Activated CD8-positive, alpha-beta T cell treated with anti-CD3 and anti-CD28 coated beads, Interleukin-2, amount 10 ng/mL, durations not matched to agents 7 days and 5 days (primary cell): Measurements from ENCODE around the gene ZACN. TPM values are rescaled to one million over a fixed set of nuclear protein-coding genes. Genes with fewer than 3 reads are reported as not detected.
A peak's percentile ranks its signal among the peaks of the same experiment; 100 is the strongest.

Experiments
- ATAC-seq: fragments of 150-1000 bp; cut with Tn5 transposase; one replicate; pipeline ENCODE4 v1.10.0; 2021; ENCODE audit warnings: moderate library complexity
- CTCF ChIA-PET: fragments of 350-600 bp; sonication (Branson Sonifier 250); formaldehyde crosslinking; loops from one replicate; lab custom pipeline; 2021; ENCODE audit warnings: antibody characterized with exemption; lab: Charles Lee
- POLR2A ChIA-PET: fragments of 350-600 bp; sonication (Branson Sonifier 250); formaldehyde crosslinking; loops from one replicate; lab custom pipeline; 2021; ENCODE audit warnings: antibody characterized with exemption; lab: Charles Lee
- DNase-seq: peaks from one replicate; pipeline ENCODE4 v3.0.0-alpha.2; 2020
- H3K27ac Mint-ChIP-seq: one replicate; pipeline ENCODE4 v1.8.0; 2021; ENCODE audit warnings: mild to moderate bottlenecking, mixed read lengths
- H3K27me3 Mint-ChIP-seq: one replicate; pipeline ENCODE4 v1.8.0; 2021; ENCODE audit warnings: low read depth, mixed read lengths
- H3K36me3 Mint-ChIP-seq: one replicate; pipeline ENCODE4 v1.8.0; 2021; ENCODE audit warnings: low read depth, mixed read lengths
- H3K4me1 Mint-ChIP-seq: one replicate; pipeline ENCODE4 v1.8.0; 2021; ENCODE audit warnings: low read depth, mixed read lengths
- H3K4me3 Mint-ChIP-seq: one replicate; pipeline ENCODE4 v1.8.0; 2021; ENCODE audit warnings: mild to moderate bottlenecking, mixed read lengths
- H3K9me3 Mint-ChIP-seq: one replicate; pipeline ENCODE4 v1.8.0; 2022; ENCODE audit warnings: mixed read lengths; ENCODE audit not compliant: insufficient read depth
- total RNA-seq, 2 experiments: library from RNA; stranded (reverse); gene quantifications; one replicate each; pipeline ENCODE4 v1.2.3, GENCODE V29; 2021

The ZACN gene
- total RNA-seq, 2 experiments from 2014 or later = 0.18 to 0.34 TPM

DNA sequence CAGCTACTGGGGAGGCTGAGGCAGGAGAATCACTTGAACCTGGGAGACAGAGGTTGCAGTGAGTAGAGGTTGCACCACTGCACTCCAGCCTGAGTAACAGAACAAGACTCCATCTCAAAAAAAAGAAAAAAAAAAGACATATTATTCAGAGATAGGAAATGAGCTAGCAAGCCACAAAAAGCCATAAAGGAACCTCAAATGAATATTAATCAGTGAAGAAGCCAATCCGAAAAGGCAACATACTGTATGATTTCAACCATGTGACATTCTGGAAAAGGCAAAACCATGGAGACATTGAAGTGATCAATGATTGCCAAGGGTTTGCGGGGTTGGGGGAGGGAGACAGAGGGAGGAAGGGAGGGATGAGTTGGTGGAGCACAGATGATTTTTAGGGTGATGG is 33.0 kb downstream of the ZACN start:
- ATAC-seq (no peak), DNase-seq (no peak)
- no peak overlapping the region for H3K4me3 Mint-ChIP-seq
- no peaks in the 10 kb centered on the region for H3K9me3 Mint-ChIP-seq
- H3K4me1 Mint-ChIP-seq = no peaks in the 10 kb centered on the region
- POLR2A ChIA-PET = interaction anchor here (0.6 kb wide), 1 partner anchor 161 kb away, joined by 3 read pairs; no protein-coding TSS in a partner anchor
- peaks cover 4% of the 10 kb centered on the region for H3K27me3 Mint-ChIP-seq
- H3K36me3 Mint-ChIP-seq = no peaks in the 10 kb centered on the region
- H3K27ac Mint-ChIP-seq = no peak overlapping the region
- CTCF ChIA-PET = interaction anchor here (1.1 to 2.1 kb wide), 3 partner anchors 9 to 286 kb away, joined by 4 to 7 read pairs (median 4); no protein-coding TSS in a partner anchor

DNA sequence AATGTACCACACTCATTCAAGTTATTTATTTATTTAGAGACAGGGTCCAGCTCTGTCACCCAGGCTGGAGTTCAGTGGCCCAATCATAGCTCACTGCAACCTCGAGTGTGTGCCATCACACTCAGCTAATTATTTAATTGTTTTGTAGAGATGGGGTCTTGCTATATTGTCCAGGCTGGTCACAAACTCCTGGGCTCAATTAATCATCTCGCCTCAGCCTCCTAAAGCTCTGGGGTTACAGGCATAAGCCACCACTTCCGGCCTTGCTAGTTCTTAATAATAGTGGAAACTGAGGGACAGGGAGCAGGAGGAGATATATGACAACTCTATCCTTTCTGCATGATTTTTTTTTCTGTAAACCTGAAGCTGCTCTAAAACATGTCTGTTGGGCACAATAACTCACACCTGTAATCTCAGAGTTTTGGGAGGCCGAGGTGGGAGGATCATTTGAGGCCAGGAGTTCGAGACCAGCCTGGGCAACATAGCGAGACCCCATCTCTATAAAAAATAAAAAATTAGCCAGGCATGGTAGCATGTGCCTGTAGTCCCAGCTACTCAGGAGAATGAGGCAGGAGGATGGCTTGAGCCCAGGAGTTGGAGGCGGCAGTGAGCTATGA is 36.3 kb downstream of the ZACN start:
- Mint-ChIP-seq H3K9me3 (no peaks in the 10 kb centered on the region), H3K4me3 (no peak overlapping the region), H3K4me1 (no peaks in the 10 kb centered on the region), H3K27ac (no peak overlapping the region), H3K36me3 (no peaks in the 10 kb centered on the region), H3K27me3 (peaks cover 4% of the 10 kb centered on the region)
- ChIA-PET POLR2A (interaction anchor here (1.4 kb wide), 1 partner anchor 12 kb away, joined by 4 read pairs; the partner anchor contains the start of gene EXOC7), CTCF (interaction anchor here (1.5 to 2.4 kb wide), 4 partner anchors 9 to 271 kb away, joined by 3 to 10 read pairs (median 6); no protein-coding TSS in a partner anchor)
- DNase-seq = no peak
- ATAC-seq = no peak

DNA sequence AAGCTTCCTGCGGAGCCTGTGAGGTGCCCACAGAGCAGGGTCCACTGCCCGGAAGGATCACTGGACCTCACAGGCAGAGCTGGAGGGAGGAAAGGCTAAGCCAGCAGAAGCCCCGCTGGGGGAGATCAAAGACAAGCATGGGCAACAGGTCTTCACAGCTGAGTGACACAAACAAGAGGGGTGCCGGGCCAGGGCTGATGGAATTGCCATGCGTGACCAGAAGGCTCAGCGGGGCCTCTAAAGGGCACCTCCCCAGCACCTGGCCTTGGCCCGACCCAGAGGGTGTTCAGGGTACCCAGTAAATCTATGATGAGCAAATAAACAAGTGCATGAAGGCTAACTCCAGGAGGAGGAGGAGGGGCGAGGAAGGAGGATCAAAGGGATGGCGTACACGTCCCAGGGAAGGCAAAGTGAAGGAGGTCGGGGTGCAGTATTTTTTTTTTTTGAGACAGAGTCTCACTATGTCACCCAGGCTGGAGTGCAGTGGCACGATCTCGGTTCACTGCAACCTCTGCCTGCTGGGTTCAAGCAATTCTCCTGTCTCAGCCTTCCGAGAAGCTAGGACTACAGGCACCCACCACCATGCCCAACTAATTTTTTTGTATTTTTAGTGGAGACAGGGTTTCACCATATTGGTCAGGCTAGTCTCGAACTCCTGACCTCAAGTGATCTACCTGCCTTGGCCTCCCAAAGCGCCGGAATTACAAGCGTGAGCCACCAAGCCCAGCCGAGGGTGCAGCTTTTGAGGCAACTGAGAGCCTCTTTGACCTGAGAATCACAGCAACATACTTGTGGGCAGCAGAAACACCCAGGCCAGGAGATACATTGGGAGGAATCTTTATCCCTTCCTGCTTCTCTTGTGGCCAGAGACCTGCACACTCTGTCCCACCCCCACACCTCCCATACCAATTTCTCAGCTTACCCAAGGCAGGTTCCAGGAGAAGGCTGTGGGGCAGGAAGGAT is 40.7 kb downstream of the ZACN start:
- ChIA-PET POLR2A (interaction anchor here (2.8 to 12.0 kb wide), 2 partner anchors 152 to 159 kb away, joined by 22 to 163 read pairs; no protein-coding TSS in a partner anchor), CTCF (interaction anchor here (0.8 to 11.2 kb wide), 13 partner anchors 11 to 180 kb away, joined by 3 to 222 read pairs (median 5); no protein-coding TSS in a partner anchor)
- Mint-ChIP-seq H3K27ac (peak overlapping the region; percentile 11), H3K4me1 (peaks cover 28% of the 10 kb centered on the region), H3K36me3 (no peaks in the 10 kb centered on the region), H3K27me3 (no peaks in the 10 kb centered on the region), H3K4me3 (no peak overlapping the region), H3K9me3 (no peaks in the 10 kb centered on the region)
- ATAC-seq = no peak
- no peak for DNase-seq

DNA sequence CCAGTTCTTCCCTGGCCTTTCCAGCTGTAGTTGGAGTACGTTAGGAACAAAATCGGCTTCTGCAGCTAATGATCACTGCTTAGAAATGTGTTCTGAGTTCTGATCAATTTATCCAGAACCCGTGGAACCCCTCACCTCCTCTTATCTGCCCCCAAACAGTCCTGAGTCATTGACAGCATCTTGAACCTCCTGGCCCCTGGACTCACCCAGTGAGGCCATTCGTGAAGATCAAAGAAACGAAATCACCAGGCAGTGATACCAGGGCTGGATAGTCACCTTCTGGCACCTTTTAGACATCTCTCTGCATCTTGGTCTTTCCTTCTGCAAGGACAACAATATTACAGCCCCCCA is 41.7 kb downstream of the ZACN start:
- Mint-ChIP-seq H3K36me3 (no peaks in the 10 kb centered on the region), H3K4me1 (peaks cover 33% of the 10 kb centered on the region), H3K9me3 (no peaks in the 10 kb centered on the region), H3K27me3 (no peaks in the 10 kb centered on the region), H3K27ac (peak overlapping the region; percentile 60), H3K4me3 (no peak overlapping the region)
- ChIA-PET POLR2A (interaction anchor here (1.2 to 12.0 kb wide), 4 partner anchors 72 to 169 kb away, joined by 4 to 163 read pairs (median 14); no protein-coding TSS in a partner anchor), CTCF (interaction anchor here (0.9 to 11.2 kb wide), 19 partner anchors 10 to 178 kb away, joined by 3 to 222 read pairs (median 6); no protein-coding TSS in a partner anchor)
- ATAC-seq (no peak), DNase-seq (no peak)

DNA sequence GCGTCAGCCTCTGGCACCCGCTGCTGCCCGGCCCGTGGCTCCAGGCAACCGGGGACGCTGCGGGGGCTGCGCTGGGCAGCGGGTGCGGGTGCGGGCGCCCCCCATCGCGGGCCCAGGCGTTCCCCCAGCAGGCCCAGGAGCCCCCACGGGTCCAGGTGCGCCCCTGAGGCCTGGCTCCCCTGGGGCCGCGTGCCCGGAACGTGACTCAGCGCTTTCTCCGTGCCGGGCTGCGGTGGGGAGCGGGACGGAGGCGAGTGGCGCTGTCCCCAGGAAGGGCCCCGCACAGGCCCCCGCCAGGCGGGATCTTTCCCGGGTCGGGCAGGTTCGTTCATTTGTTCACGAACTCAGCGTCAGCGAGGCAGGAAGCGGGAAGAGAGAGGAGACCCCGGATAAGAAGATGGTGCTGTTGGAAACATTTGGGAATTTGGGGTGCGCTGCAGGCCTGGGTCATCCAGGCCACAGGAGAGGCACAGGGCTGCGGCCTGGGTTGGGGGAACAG is 43.0 kb downstream of the ZACN start:
- H3K9me3 Mint-ChIP-seq = no peaks in the 10 kb centered on the region
- H3K36me3 Mint-ChIP-seq = no peaks in the 10 kb centered on the region
- no peaks in the 10 kb centered on the region for H3K27me3 Mint-ChIP-seq
- ChIA-PET CTCF (interaction anchor here (0.5 to 11.2 kb wide), 26 partner anchors 8 to 167 kb away, joined by 3 to 222 read pairs (median 6); no protein-coding TSS in a partner anchor), POLR2A (interaction anchor here (0.5 to 12.0 kb wide), 8 partner anchors 23 to 448 kb away, joined by 3 to 163 read pairs (median 6); no protein-coding TSS in a partner anchor)
- DNase-seq (no peak), ATAC-seq (peak; percentile 31)
- peak overlapping the region; percentile 26 for H3K4me3 Mint-ChIP-seq
- peak overlapping the region; percentile 73 for H3K27ac Mint-ChIP-seq
- peaks cover 45% of the 10 kb centered on the region for H3K4me1 Mint-ChIP-seq

DNA sequence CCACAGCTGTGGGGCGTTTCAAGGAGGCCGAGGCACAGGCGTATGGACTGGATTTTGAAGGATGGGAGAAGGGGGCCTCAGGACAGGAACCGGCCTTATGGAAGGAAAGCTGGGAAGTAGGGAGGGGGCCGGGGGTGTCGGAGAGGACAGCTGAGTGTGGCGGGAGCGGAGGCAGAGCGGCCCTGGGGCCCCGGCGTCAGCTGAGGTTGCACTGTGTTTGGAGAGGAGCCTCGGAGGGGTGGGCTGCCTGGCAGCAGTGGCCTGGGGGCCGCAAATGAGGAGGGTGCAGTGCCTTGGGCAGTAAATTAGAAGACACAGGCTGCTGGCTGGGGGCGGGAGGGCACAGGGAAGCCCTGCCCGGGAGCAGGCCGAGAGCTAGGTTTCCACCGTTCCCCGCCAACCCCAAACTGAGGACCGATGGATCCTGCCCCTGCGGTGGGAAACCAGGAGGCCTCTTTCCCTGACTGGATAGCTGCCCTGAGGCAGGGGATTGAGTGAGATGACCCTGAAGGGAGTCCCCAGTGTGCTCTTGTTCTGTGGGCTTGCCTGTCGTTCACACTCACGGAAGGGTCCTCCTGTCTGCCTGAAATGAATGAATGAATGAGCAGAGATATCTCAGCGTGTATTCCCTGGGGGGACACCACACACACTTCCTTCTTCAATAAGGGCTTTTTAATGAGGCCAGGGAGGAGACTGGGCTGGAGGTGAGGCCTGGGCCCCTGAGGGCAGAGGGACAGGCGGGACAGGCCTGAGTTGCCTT is 43.6 kb downstream of the ZACN start:
- Mint-ChIP-seq H3K9me3 (no peaks in the 10 kb centered on the region), H3K4me3 (peak overlapping the region; percentile 26), H3K27me3 (no peaks in the 10 kb centered on the region), H3K27ac (peak overlapping the region; percentile 77), H3K36me3 (no peaks in the 10 kb centered on the region), H3K4me1 (peaks cover 49% of the 10 kb centered on the region)
- ChIA-PET CTCF (interaction anchor here (0.8 to 11.2 kb wide), 8 partner anchors 11 to 158 kb away, joined by 3 to 222 read pairs (median 6); no protein-coding TSS in a partner anchor), POLR2A (interaction anchor here (1.5 to 12.0 kb wide), 3 partner anchors 22 to 149 kb away, joined by 6 to 163 read pairs (median 7); no protein-coding TSS in a partner anchor)
- DNase-seq (no peak), ATAC-seq (no peak)

DNA sequence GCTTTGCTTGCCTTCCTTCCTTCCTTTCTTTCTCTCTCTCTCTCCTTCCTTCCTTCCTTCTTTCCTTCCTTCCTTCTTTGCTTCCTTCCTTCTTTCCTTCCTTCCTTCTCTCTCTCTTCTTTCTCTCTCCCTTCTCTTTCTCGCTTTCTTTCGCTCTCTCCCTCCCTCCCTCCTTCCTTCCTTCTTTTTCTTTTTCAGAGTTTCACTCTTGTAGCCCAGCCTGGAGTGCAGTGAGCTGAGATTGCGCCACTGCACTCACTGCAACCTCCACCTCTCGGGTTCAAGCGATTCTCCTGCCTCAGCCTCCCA is 44.2 kb downstream of the ZACN start:
- DNase-seq (no peak), ATAC-seq (no peak)
- Mint-ChIP-seq H3K36me3 (no peaks in the 10 kb centered on the region), H3K27me3 (no peaks in the 10 kb centered on the region), H3K9me3 (no peaks in the 10 kb centered on the region), H3K4me3 (no peak overlapping the region), H3K27ac (peak overlapping the region; percentile 77), H3K4me1 (peaks cover 49% of the 10 kb centered on the region)
- ChIA-PET POLR2A (interaction anchor here (0.6 to 12.0 kb wide), 6 partner anchors 22 to 157 kb away, joined by 4 to 163 read pairs (median 5); partner anchors contain the start of gene UBALD2), CTCF (interaction anchor here (0.7 to 11.2 kb wide), 7 partner anchors 10 to 157 kb away, joined by 4 to 222 read pairs (median 5); no protein-coding TSS in a partner anchor)

DNA sequence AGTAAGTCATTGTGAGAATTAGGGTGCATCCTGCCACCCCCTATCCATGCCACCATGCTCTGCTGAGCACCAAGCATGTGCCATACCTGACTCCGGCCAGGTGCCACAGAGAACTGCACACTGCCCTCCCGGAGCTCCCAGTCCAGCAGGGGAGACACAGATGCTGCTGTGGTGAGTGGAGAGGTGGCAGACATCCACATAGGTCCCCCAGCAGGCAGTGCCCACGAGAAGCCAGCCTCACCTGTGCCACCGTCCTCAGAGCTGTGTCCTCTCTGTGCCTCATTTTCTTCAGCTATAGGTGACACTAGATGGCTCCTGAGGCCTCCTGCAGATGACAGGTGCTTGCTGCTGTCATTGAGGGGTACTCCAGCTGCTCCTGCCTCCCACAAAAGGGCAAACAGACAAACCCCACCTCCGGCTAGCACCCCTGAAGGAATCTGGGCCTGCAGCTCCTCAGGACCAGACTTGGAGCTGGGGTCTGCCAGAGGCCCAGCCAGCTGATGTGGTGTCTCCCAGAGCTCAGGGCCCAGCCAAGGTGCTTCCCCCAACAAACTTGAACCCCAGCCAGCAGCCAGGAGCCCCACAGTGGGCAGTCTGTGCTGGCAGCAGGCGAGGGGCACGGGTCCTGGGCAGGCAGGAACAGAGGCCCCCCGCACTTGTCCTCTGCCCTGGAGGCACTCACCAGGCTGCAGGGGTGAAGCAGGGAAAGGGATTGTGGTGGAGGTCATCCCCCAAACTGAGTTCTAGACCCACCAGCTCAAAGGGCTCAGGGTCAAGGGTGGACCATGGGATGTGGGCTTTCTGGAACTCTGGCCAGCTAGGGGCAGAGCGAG is 45.0 kb downstream of the ZACN start:
- DNase-seq = no peak
- peaks cover 49% of the 10 kb centered on the region for H3K4me1 Mint-ChIP-seq
- no peaks in the 10 kb centered on the region for H3K36me3 Mint-ChIP-seq
- CTCF ChIA-PET = interaction anchor here (0.7 to 11.2 kb wide), 10 partner anchors 9 to 156 kb away, joined by 3 to 222 read pairs (median 5); no protein-coding TSS in a partner anchor
- ATAC-seq = no peak
- H3K27me3 Mint-ChIP-seq = no peaks in the 10 kb centered on the region
- no peak overlapping the region for H3K4me3 Mint-ChIP-seq
- POLR2A ChIA-PET = interaction anchor here (0.6 to 12.0 kb wide), 8 partner anchors 18 to 156 kb away, joined by 3 to 163 read pairs (median 4); partner anchors contain the start of gene UBALD2
- no peaks in the 10 kb centered on the region for H3K9me3 Mint-ChIP-seq
- H3K27ac Mint-ChIP-seq = peak overlapping the region; percentile 77

DNA sequence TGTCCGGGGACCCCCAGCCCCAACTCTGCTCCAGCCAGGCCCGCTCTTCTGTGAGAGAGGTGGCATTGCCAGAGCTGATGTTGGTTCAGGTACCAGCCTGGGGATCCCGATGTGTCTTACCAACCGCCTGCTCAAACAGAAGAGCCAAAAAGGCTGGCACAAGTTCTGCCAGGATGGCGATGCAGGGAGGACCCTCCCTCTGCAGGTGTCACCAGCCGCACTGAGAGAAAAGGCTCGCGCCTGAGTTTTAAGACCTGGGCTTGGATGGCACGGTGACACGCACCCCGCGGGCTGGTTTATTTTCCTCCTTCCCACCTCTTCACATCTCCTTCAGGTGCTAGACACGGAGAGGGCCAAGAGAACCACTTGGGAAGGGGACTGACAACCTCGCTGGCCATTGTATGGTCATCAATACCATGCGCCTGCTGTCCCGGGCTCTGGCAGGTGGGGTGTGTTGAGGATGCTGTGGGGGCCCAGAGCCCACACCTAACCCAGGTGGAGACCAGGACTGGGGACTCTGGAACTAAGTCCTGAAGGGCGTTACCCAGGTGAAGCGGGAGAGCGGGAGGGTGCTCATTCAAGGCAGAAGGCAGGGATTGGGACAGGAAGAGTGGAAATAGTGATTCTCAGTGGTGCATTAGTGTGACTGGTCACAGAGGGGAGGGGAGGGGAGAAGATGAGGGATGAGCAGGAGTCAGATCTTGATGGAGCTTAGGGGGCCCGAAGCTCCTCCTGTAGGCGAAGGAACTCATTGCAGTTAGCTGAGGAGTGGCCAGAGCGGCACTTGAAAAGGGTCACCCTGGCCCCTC is 45.8 kb downstream of the ZACN start:
- no peak for ATAC-seq
- H3K4me3 Mint-ChIP-seq = no peak overlapping the region
- POLR2A ChIA-PET = interaction anchor here (1.0 to 12.0 kb wide), 6 partner anchors 17 to 146 kb away, joined by 3 to 163 read pairs (median 8); partner anchors contain the start of gene UBALD2
- DNase-seq = no peak
- H3K9me3 Mint-ChIP-seq = no peaks in the 10 kb centered on the region
- H3K27me3 Mint-ChIP-seq = no peaks in the 10 kb centered on the region
- CTCF ChIA-PET = interaction anchor here (0.6 to 11.2 kb wide), 17 partner anchors 9 to 174 kb away, joined by 3 to 222 read pairs (median 8); partner anchors contain the start of gene FOXJ1
- peaks cover 49% of the 10 kb centered on the region for H3K4me1 Mint-ChIP-seq
- no peaks in the 10 kb centered on the region for H3K36me3 Mint-ChIP-seq
- peak overlapping the region; percentile 20 for H3K27ac Mint-ChIP-seq
